NT2/D1 (cell line): ENCODE results near the gene CCDC188.

Experiments used
- DNase-seq: peaks from one replicate; pipeline ENCODE4 v3.0.0-alpha.2; 2011; ENCODE audit warnings: low read depth, low spot score
- H3K27me3 ChIP-seq: 2 replicates; pipeline ENCODE4 v1.6.0; 2011; ENCODE audit warnings: mild to moderate bottlenecking; ENCODE audit not compliant: insufficient read length, insufficient read depth
- H3K36me3 ChIP-seq: 2 replicates; pipeline ENCODE4 v1.6.1; 2011; ENCODE audit warnings: mild to moderate bottlenecking, low read length, mixed read lengths; ENCODE audit not compliant: insufficient read depth, insufficient read length
- H3K4me1 ChIP-seq: 2 replicates; pipeline ENCODE4 v1.5.1; 2011; ENCODE audit not compliant: insufficient read depth, insufficient read length
- H3K4me3 ChIP-seq: 2 replicates; pipeline ENCODE4 v1.5.1; 2011; ENCODE audit warnings: low read depth; ENCODE audit not compliant: insufficient read length
- H3K9ac ChIP-seq: 2 replicates; pipeline ENCODE4 v1.6.0; 2011; ENCODE audit warnings: low read depth; ENCODE audit not compliant: insufficient read length
- H3K9me3 ChIP-seq: 2 replicates; pipeline ENCODE4 v1.5.1; 2011; ENCODE audit warnings: mild to moderate bottlenecking, low read length; ENCODE audit not compliant: insufficient read depth
- SUZ12 ChIP-seq: IDR thresholded peaks from 2 replicates; pipeline ENCODE4 v1.6.1; 2011; ENCODE audit not compliant: insufficient read length, insufficient read depth; ENCODE audit errors: extremely low read depth
- YY1 ChIP-seq: IDR thresholded peaks from 2 replicates; pipeline ENCODE4 v1.6.1; 2011; ENCODE audit not compliant: insufficient read length, insufficient read depth
- ZNF274 ChIP-seq: IDR thresholded peaks from 2 replicates; pipeline ENCODE4 v1.6.1; 2011; ENCODE audit warnings: mild to moderate bottlenecking, low read depth, low read length

Gene CCDC188

DNA sequence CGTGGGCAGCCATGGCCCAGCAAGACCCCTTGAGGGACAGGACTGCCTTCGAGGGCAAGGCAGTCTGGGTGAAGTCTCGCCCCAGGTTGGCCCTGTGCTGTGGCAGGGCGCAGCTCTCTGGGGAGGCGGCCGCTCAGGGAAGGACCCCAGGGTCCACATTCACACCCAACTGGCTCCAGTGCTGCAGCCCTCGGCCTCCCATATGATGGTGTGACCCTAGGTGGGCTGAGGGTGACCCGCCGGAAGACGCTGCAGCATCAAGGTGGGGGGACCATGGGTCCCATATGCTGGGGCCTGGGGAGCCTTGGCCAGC is 28.0 kb upstream of the CCDC188 start:
- Histone ChIP-seq H3K4me1 (peaks cover 7% of the 10 kb centered on the region), H3K4me3 (no peak overlapping the region), H3K9me3 (no peaks in the 10 kb centered on the region), H3K27me3 (no peaks in the 10 kb centered on the region), H3K36me3 (no peaks in the 10 kb centered on the region), H3K9ac (no peak overlapping the region)
- DNase-seq = no peak
- TF ChIP-seq ZNF274 (no peak), YY1 (no peak), SUZ12 (no peak)

DNA sequence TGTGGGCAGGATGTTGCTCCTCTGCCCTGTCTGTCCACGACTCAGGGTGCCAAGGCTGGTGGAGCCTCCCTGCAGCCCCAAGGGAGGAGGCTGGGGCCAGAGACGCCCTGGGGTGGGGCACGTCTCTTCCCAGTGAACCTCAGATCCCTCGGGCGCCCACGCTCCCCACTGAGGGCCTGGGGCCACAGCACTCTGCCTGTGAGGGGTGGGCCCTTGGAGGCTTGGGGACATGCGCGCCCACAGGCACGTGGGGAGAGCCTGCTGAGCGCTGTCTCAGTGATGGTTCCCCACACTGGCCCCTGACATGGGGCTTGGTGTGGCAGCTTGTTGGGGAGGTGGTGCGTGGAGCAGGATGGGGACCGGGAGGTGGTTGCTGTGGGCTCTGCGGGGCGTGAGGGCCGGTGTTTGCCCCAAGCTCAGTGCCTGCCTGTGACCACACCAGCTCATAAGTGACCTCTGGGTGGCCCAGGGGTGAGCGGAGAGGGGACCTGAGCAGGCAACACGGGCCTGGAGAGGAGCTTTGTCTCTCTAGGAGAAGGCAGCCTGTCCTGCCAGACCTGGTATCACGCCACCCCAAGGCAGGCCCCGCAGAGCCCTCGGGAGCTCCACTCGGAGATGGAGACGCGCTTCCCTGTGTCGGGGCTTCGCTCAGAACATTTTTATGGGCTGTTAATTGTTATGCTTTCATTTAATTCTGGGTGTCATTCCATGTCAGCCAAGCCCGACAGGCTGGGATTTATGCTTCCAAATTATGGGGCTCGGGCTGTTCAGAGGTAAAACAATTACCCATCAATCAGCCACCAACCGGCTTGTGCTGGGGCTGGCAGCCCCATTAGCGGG is 27.4 kb upstream of the CCDC188 start:
- no peak overlapping the region for H3K4me3 ChIP-seq
- TF ChIP-seq SUZ12 = no peak
- TF ChIP-seq YY1 = no peak
- TF ChIP-seq ZNF274 = no peak
- no peaks in the 10 kb centered on the region for H3K9me3 ChIP-seq
- H3K9ac ChIP-seq = no peak overlapping the region
- no peaks in the 10 kb centered on the region for H3K27me3 ChIP-seq
- H3K4me1 ChIP-seq = peaks cover 7% of the 10 kb centered on the region
- H3K36me3 ChIP-seq = no peaks in the 10 kb centered on the region
- no peak for DNase-seq

DNA sequence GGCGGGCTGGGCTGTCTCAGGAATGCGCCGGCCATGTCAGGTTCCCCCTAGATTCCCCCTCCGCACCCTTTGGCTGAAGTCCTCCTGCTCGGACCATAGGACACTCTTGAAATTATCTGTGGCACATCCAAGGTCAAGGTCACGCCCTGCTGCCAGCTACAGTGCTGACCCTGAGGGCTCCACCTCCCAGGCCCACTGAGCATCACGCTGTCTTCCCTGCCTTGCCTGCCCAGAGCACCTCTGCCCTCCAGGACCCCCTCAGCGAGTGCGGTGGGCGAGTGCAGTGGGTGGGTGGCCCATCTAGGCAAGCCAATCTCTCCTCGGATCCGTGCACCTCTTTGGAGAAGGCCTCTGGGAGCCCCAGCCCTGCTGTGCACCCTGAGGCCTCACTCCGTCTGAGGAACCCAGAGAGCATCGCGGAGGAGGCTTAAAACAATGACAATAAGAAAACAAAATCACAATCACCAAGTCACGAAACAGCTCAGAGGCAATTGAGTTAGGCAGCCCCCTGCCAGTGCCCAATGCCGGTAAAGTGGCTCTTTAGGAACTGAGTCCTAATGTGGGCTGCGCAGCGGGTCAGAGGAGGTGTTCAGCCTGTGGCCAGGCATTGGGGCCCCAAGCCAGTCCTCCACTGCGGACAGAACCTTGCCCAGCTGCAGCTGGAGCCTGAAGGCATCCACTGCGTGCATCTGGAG is 26.5 kb upstream of the CCDC188 start:
- Histone ChIP-seq H3K9ac (peak overlapping the region; percentile 17), H3K4me3 (no peak overlapping the region), H3K36me3 (no peaks in the 10 kb centered on the region), H3K9me3 (no peaks in the 10 kb centered on the region), H3K27me3 (no peaks in the 10 kb centered on the region), H3K4me1 (peaks cover 7% of the 10 kb centered on the region)
- TF ChIP-seq SUZ12 (no peak), ZNF274 (no peak), YY1 (no peak)
- no peak for DNase-seq

DNA sequence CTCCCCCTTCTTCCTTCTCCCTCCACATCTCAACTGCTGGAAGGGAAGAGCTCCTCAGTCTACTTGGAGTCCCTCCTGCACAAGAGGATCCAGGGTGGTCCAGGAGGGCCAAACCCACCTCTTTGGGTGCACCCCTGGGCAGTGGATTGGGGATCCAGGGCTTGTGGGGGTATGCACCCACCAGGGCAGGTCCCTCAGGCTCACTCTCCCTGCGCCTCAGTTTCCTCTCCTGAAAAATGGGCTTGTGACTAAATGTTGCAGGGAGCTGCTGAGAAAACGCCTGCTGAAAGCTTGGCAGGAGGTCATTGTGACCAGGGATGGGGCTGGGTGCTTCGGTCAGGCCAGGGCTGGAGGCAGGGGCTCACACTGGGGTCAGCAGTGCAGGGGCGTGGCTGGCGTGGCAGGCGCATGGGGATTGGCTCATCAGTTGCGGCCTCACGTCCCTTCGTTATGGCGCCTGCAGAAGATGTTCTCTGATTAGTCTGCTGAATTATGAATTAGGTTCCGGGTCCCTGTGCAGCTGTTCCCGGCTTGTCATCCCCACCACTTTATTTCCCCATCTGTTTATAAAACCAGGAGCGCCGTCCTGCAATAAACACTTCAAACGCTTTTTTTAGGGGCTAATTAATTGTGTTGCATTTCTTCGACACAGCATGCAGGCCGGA is 25.7 kb upstream of the CCDC188 start:
- Histone ChIP-seq H3K4me1 (peaks cover 7% of the 10 kb centered on the region), H3K27me3 (no peaks in the 10 kb centered on the region)
- no peak for DNase-seq

DNA sequence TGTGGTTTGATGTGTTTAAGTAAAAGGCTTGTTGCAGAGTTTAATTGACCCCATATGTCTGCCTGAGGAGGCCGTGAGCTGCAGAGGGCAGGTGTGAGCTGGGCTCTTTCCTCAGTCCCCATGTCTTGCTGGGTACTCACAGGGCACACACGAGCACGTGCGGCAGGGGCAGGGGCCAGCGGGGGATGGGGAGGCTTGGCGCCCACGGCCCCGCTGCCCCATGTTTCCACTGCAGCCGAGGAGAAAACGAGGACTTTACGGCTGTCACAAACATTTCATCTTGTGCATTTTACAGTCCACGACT is 24.7 kb upstream of the CCDC188 start:
- H3K4me1 ChIP-seq = peaks cover 7% of the 10 kb centered on the region
- H3K27me3 ChIP-seq = no peaks in the 10 kb centered on the region
- no peak overlapping the region for H3K4me3 ChIP-seq
- TF ChIP-seq SUZ12 = no peak
- H3K36me3 ChIP-seq = no peaks in the 10 kb centered on the region
- no peak overlapping the region for H3K9ac ChIP-seq
- no peak for DNase-seq
- H3K9me3 ChIP-seq = no peaks in the 10 kb centered on the region

More for the DNA sequence above, 25.7 kb upstream of the CCDC188 start:
- Histone ChIP-seq H3K36me3 (no peaks in the 10 kb centered on the region), H3K9ac (no peak overlapping the region), H3K9me3 (no peaks in the 10 kb centered on the region), H3K4me3 (no peak overlapping the region)
- no peak for TF ChIP-seq YY1
- no peak for TF ChIP-seq SUZ12
- no peak for TF ChIP-seq ZNF274

DNA sequence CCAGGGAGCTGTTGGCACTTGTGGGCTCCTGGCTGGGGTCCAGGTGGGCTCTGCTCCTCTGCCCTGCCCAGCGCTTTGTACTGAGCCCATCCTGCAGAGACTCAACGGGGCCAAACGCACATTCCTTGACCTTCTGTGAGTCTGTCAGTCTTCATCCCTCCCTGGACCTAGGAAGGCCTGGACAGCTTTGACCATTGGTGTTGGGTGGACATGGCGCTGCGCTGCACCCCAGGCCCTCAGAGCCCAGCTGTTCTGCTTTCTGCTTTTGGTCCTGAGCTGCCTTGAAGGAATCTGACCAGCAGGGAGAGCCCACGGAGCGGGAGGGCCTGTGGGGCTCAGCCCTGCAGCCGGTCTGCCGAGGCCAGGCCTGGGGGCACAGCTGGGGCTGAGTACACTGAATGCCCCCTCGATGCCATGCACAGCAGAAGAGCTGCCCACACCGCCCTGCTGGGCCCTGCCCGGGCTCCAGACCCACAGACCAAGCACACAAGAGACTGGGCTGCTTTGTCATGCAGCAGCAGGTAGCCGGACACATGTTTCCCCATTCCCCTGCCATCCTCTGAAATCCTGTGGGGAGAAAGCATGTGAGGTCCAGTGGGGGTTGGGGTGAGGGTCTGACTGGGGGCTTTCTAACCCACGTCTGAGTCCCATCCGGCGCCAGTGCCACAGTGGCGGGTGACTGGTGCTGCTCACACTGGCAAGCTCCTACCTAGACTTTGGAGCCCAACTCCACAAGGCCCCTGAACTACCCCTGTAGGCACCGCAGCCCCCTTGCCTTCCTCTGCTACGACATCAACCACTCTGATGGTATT is 24.1 kb upstream of the CCDC188 start:
- Histone ChIP-seq H3K9ac (no peak overlapping the region), H3K4me3 (no peak overlapping the region), H3K4me1 (peaks cover 7% of the 10 kb centered on the region), H3K9me3 (no peaks in the 10 kb centered on the region), H3K36me3 (no peaks in the 10 kb centered on the region), H3K27me3 (no peaks in the 10 kb centered on the region)
- TF ChIP-seq SUZ12 (no peak), YY1 (no peak), ZNF274 (no peak)
- DNase-seq = no peak
